Peyer's patch (tissue), 4 donors: ENCODE data around the gene CEACAM19. TPM values are rescaled to one million over a fixed set of nuclear protein-coding genes. Genes with fewer than 3 reads are reported as not detected.

ENCODE experiments used
- DNase-seq, 3 donors: peaks; one replicate each; pipeline ENCODE4 v3.0.0-alpha.2; 2017 to 2019
- H3K27ac ChIP-seq, 4 donors: fragments of 200-600 bp; sonication (generic); one replicate each; pipeline ENCODE4 v1.5.1; 2016 to 2019
- H3K27me3 ChIP-seq, 2 donors: fragments of 200-600 bp; sonication (generic); one replicate each; pipeline ENCODE4 v1.5.1; 2019
- H3K36me3 ChIP-seq, 3 donors: fragments of 200-600 bp; sonication (generic); one replicate each; pipeline ENCODE4 v1.5.1; 2016 to 2019
- H3K4me1 ChIP-seq, 4 donors: fragments of 200-600 bp; sonication (generic); one replicate each; pipeline ENCODE4 v1.5.1; 2016 to 2019
- H3K4me3 ChIP-seq, 4 donors: fragments of 200-600 bp; sonication (generic); 1 replicate in 3 of 4; 2 replicates in 1 of 4; pipeline ENCODE4 v1.5.1; 2016 to 2019; ENCODE audit warnings: mild to moderate bottlenecking in 1 of 4
- H3K9me3 ChIP-seq, 4 donors: fragments of 200-600 bp; sonication (generic); one replicate each; pipeline ENCODE4 v1.5.1; 2016 to 2019; ENCODE audit warnings: mild to moderate bottlenecking in 1 of 4
- POLR2A ChIP-seq, 2 donors: fragments of 450-650 bp; IDR thresholded peaks; one replicate each; pipeline ENCODE4 v1.5.1; 2017; ENCODE audit warnings: antibody characterized with exemption in 2 of 2, mild to moderate bottlenecking in 2 of 2, moderate library complexity in 2 of 2
- total RNA-seq, 4 donors: library from RNA; depleted of rRNA; stranded (reverse); fragments of >200 nt; gene quantifications; one replicate each; pipeline ENCODE4 v1.1.0, GENCODE V29; 2016
- TF ChIP-seq, protein P1 (sequence below), 6 experiments: fragments of 450-650 bp in 4 of 6; fragments of 200-600 bp in 2 of 6; sonication (generic) in 1 of 6; IDR thresholded peaks; one replicate each; pipeline ENCODE4 v1.5.1; 2017 to 2019; ENCODE audit warnings: antibody characterized with exemption in 6 of 6, mild to moderate bottlenecking in 3 of 6, moderate library complexity in 1 of 6

The CEACAM19 gene
- total RNA-seq, 4 donors from 2014 or later, result 4.4 to 16.9 (median 13.3) TPM

DNA sequence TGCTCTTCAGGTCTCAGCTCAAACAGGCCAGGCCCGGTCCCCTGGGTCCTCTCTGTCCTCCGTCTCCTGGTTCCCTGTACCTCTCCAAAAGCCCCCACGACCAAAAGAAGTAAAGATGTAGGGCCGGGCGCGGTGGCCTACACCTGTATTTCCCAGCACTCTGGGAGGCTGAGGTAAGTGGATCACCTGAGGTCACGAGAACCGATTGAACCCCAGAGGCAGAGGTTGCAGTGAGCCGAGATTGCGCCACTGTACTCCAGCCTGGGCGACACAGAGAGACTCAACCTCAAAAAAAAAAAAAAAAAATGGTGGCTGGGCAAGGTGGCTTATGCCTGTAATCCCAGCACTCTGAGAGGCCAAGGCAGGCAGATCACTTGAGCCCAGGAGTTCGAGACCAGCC lies 55.2 kb downstream of the CEACAM19 start:
- TF ChIP-seq POLR2A (IDR thresholded peaks at IDR 0.05), result no peak
- TF ChIP-seq, protein P1, sequence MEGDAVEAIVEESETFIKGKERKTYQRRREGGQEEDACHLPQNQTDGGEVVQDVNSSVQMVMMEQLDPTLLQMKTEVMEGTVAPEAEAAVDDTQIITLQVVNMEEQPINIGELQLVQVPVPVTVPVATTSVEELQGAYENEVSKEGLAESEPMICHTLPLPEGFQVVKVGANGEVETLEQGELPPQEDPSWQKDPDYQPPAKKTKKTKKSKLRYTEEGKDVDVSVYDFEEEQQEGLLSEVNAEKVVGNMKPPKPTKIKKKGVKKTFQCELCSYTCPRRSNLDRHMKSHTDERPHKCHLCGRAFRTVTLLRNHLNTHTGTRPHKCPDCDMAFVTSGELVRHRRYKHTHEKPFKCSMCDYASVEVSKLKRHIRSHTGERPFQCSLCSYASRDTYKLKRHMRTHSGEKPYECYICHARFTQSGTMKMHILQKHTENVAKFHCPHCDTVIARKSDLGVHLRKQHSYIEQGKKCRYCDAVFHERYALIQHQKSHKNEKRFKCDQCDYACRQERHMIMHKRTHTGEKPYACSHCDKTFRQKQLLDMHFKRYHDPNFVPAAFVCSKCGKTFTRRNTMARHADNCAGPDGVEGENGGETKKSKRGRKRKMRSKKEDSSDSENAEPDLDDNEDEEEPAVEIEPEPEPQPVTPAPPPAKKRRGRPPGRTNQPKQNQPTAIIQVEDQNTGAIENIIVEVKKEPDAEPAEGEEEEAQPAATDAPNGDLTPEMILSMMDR (IDR thresholded peaks at IDR 0.05), result no peak
- H3K9me3 ChIP-seq, result no peaks in the 10 kb centered on the region
- H3K4me3 ChIP-seq, result no peak overlapping the region
- H3K27ac ChIP-seq, result peak overlapping the region in 3 of 4 donors; percentile 63 to 86 (median 78)
- peak in 1 of 3 donors; percentile 79 for DNase-seq
- no peaks in the 10 kb centered on the region for H3K27me3 ChIP-seq
- no peaks in the 10 kb centered on the region for H3K36me3 ChIP-seq
- peaks cover 0 to 27% (median 10%) of the 10 kb centered on the region in 4 donors for H3K4me1 ChIP-seq

DNA sequence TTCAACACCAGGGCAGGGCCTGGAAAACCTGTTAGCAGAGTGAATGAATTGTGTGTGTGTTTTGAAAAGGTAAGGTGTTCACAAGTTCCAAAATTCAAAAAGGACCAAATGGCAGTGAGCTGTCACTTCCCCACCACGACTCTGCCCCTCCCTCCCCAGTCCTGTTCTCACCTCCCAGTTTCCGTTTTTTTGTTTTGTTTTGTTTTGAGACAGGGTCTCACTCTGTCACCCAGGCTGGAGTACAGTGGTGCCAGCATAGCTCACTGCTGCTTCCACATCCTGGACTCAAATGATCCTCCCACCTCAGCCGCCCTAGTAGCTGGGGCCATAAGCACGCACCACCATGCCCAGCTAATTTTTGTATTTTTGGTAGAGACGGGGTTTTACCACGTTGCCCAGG lies 56.9 kb downstream of the CEACAM19 start:
- Histone ChIP-seq H3K4me1 (peaks cover 0 to 23% (median 10%) of the 10 kb centered on the region in 4 donors), H3K27me3 (no peaks in the 10 kb centered on the region), H3K9me3 (no peaks in the 10 kb centered on the region), H3K36me3 (no peaks in the 10 kb centered on the region), H3K4me3 (no peak overlapping the region), H3K27ac (no peak overlapping the region)
- TF ChIP-seq, protein P1 (IDR thresholded peaks at IDR 0.05), result no peak
- TF ChIP-seq POLR2A (IDR thresholded peaks at IDR 0.05), result no peak
- DNase-seq, result no peak

DNA sequence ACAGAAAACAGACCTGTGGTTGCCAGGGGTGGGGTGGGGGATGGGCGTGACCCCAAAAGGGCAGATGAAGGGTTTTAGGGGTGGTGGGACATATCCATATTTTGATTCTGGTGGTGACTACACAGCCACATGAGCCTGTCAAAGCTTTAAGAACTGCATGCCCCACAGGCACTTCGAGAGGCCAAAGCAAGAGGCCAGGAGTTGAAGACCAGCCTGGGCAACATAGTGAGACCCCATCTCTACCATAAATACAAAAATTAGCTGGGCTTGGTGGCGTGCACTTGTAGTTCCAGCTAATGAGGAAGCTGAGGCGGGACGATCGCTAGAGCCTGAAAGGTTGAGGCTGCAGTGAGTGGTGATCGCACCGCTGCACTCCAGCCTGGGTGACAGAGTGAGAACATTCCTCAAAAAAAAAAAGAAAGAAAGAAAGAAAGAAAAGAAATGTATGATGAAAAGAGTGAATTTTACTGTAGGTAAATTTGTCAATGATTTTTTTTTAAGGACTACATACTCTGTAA lies 58.3 kb downstream of the CEACAM19 start:
- DNase-seq, result no peak
- H3K36me3 ChIP-seq, result no peaks in the 10 kb centered on the region
- H3K4me3 ChIP-seq, result no peak overlapping the region
- no peaks in the 10 kb centered on the region for H3K9me3 ChIP-seq
- TF ChIP-seq POLR2A (IDR thresholded peaks at IDR 0.05), result no peak
- TF ChIP-seq, protein P1 (IDR thresholded peaks at IDR 0.05), result no peak
- H3K27ac ChIP-seq, result no peak overlapping the region
- peaks cover 0 to 12% (median 5%) of the 10 kb centered on the region in 4 donors for H3K4me1 ChIP-seq
- no peaks in the 10 kb centered on the region for H3K27me3 ChIP-seq

DNA sequence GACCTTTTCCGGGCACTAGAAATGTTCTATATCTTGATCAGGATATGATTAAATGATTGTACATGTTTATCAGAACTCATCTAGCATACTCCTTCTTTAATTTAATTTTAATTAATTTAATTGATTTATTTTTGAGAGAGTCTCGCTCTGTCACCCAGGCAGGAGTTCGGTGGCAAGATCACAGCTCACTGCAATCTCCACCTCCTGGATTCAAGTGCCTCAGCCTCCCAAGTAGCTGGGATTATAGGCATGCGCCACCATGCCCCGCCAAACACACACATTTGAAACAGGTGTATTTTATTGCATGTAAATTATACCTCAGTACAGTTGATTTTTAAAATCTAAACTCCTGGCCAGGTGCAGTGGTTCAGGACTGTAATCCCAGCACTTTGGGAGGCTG lies 59.8 kb downstream of the CEACAM19 start:
- H3K36me3 ChIP-seq, result no peaks in the 10 kb centered on the region
- no peaks in the 10 kb centered on the region for H3K27me3 ChIP-seq
- TF ChIP-seq POLR2A (IDR thresholded peaks at IDR 0.05), result no peak
- TF ChIP-seq, protein P1 (IDR thresholded peaks at IDR 0.05), result no peak
- no peaks in the 10 kb centered on the region for H3K4me1 ChIP-seq
- no peaks in the 10 kb centered on the region for H3K9me3 ChIP-seq
- H3K27ac ChIP-seq, result no peak overlapping the region
- no peak overlapping the region for H3K4me3 ChIP-seq
- DNase-seq, result peak in 1 of 3 donors; percentile 51

DNA sequence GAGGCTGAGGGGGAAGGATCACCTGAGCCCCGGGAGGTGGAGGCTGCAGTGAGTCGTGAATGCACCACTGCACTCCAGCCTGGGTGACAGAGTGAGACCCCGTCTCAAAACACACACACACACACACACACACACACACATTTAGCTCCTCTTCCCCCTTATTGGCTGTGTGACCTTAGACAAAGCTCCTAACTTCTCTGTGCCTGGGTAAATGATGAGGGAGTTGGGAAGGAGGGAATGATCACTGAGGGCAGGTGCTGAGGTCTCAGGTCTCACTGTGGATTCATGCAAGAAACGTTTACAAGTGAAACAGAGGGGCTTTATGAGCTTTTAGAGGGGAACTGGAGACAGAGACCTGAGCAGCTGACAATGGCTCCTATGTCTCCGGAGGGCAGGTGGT lies 60.3 kb downstream of the CEACAM19 start:
- Histone ChIP-seq H3K27ac (no peak overlapping the region), H3K9me3 (no peaks in the 10 kb centered on the region), H3K27me3 (no peaks in the 10 kb centered on the region), H3K4me3 (no peak overlapping the region), H3K36me3 (no peaks in the 10 kb centered on the region), H3K4me1 (no peaks in the 10 kb centered on the region)
- no peak for TF ChIP-seq POLR2A (IDR thresholded peaks at IDR 0.05)
- TF ChIP-seq, protein P1 (IDR thresholded peaks at IDR 0.05), result no peak
- no peak for DNase-seq
